HG02973 (cell line): ENCODE results near the gene HMX1.

Experiments used
- ATAC-seq: cut with Tn5 transposase; IDR thresholded peaks from one replicate; pipeline ENCODE4 v1.9.1; 2021; ENCODE audit warnings: moderate library complexity; ENCODE audit not compliant: unreplicated experiment

The HMX1 gene

DNA sequence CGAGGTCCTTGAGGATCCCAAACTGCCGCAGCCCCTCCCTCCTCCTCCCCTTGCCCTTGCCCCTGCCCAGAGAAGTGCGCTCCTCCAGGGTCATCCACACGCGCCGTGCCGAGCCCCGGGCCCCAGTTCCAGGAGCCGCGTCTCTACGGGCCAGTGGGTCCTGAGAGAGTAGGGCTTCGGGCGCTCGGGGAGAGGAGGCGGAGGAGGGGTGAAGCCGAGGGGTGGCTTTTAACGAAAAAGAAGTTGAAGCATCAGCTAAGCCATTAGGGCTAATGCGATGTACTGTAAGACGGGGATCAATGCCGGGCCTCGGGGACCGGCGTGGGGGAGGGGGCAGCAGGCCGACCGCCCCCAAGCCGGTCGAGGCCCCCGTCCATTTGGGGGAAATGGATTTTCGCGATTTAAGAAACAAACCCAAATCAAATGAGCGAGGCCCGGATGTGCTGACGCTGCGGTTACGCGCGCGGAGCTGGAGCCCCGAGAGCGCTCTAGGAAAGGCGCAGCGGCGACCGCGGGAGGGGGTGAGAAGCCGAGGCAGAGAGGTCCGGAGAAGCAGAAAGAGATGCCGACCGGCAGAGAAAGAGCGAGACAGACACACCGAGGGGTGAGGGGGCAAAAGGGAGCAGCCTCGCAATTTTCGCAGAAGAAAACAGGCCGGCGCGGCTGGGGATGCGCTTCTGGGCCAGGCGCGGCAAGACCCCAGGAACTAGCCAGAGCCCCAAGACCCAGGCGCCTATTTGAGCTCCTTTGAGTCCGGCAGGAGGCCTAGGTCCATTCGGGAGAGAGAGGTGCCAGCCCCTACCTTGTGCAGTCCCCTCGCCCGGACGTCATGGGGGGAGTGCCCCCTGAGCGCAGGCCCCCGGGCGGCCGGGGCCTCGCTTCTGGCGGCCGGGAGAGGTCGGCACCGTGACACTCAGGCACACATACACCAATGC is 13.6 kb downstream of the HMX1 start:
- no peak for ATAC-seq

DNA sequence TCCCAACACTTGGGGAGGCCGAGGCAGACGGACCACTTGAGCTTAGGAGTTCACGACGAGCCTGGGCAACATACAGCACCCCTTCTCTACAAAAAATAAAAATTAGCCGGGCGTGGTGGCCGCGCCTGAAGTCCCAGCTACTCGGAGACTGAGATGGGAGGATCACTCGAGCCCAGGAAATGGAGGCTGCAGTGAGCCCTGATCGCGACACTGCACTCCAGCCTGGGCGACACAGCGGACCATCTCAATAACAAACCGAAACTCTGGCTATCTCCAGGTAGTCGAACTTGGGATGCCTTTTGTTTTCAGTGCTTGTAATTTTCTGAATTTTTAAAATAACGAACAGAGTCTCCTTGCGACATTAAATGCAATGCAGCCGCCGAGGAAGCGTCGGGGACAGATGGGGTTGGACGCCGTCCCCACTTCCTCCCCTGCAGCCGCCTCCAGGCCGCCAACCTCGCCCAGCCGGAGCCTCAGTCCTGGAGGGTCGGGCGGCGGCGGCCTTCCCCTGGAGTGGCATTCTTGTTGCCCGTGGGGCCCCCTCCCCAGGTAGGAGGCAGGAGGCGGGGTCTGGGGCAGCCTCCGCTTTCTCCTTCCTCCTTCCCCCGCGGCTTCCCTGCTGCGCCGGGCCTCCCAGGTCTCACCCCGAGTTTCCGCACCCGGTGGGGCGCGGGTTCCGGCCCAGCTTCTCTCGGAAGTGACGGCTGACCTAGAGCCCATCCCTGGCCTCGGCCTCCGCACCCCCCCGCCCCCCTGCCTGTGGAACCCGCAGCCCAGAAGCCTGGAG is 14.6 kb downstream of the HMX1 start:
- no peak for ATAC-seq

DNA sequence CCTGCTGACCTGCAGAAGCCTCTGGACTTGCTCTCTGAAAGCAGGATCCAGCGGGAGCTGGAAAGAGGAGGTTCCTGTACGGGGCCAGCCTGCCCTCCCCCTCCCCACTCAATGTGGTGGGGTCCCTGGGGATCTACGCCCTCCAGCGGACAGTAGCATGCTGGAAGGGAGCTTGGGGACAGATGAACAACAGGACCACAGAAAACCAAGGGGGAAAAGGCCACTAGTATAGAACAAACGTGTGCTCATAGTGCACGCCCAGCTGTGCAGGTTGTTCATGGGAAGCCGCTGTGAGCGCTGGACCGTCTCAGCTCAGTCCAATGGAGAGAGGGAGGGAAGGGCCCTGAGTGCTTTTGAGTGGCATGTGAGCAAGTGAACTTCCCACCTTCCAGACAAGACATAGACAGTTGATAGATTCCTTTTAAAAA is 15.8 kb downstream of the HMX1 start:
- ATAC-seq = no peak

DNA sequence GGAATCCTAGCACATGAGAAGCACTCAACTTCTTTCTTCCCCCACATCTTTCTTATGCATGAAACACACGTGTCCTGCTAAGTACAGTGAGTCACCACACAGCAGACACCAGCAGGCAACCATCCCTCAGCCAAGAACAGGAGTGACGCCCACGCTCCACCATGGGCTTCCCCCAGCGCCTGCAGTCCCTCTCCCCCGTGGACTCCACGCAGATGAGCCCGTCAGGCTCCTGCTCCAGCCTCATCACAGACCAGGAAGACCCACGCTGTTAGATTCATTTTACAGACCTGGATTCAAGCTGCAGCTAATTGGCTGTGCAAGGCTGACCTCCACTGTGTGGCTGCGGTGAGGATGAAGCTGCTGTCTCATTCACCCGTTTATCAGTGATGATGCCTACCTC is 16.7 kb downstream of the HMX1 start:
- no peak for ATAC-seq

DNA sequence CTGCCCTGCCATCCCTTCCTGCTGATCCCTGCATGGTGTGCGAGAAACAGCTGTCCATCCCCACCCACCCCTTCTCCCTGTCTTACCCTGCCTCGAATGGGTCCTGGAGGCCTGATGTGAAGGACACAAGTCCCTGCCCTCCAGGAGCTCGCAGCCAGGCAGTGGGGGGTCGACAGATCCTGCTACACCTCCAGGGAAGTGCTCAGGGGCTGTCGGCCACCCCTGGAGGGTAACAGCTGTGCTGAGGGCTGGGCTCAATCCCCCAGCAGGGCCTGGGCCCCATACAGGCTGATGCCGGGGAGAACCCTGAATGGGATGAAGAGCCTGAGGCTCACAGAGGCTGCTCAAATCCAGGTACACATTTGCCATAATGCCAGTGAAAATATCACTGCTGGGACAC is 17.6 kb downstream of the HMX1 start:
- ATAC-seq = no peak

DNA sequence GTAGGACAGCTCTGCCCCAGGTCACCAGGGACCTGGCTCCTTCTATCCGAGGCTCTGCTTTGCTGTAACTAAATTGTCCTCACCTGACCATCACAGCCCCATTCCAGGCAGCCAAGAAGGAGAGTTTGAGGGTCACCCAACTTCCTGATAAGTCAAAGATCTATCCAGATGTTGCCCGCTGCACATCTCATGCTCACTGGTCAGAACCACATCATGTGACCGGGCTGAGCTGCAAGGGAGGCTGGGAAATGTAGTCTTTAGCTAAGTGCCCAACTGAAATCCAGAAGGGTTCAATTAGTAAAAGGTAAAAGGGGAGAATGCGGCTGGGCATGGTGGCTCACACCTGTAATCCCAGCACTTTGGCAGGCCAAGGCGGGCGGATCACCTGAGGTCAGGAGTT is 18.4 kb downstream of the HMX1 start:
- ATAC-seq = no peak

DNA sequence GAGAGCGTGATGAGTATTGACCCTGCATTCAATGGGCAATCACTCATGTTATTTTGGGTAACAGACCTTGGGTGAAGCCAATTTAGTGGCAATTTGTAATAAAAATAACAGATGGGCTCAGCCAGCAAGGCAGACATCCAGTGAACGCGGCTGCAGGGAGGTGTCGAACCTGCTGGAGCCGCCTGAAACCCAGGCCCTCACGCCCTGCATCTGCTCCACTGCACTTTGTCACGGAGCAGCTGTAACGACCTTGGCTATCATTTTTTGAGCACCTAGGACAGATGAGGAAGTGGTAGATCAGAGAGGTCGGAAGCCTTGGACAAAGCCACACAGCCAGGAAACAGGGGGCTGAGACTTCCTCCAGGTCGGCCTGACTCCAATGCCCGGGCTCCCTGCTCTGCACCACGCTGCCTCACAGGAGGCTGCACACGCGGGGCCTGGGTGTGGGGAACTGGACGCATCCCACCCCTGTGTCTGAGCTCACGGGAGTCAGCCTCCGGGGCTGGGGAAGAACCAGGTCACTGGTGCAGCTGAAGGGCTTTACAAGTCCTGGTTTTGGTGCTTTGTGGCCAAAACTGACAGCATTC is 19.4 kb downstream of the HMX1 start:
- ATAC-seq = no peak

DNA sequence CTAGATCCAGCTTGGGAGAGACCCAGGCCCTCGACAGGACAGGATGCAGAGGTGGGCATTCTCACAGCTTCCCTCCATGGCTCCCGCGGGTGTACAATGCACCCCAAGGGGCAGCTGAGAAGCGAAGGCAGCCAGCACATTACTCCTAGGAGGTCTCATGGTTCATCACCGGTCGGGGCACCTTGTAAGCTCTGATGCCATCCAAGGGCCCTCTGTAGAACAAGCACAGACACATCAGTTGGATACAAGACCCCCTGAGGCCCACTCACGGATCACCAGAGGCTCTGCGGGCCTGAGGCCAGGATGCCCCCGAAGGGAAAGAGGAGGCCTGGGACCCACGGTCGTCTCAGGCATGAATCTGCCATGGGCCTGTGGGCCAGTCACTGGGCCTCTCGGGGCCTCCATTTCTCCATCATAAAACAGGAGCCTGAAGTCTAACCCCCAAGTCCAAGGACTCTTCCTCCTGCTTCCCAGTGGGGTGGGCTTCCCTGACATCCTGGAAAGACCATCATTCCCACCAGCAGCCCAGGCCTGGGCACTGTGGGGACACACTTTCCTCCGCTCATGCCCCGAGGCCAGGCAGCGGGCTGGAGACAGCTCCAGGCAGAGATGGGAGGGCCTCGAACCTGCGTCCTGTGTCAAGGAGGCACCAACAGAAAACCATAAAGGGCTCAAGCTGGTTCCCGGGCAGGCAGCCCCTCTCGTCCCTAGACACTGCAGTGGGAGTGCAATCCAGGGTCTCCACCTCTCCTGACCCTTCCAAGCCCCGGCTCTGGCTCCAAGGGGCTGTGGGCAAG is 20.1 kb downstream of the HMX1 start:
- no peak for ATAC-seq

DNA sequence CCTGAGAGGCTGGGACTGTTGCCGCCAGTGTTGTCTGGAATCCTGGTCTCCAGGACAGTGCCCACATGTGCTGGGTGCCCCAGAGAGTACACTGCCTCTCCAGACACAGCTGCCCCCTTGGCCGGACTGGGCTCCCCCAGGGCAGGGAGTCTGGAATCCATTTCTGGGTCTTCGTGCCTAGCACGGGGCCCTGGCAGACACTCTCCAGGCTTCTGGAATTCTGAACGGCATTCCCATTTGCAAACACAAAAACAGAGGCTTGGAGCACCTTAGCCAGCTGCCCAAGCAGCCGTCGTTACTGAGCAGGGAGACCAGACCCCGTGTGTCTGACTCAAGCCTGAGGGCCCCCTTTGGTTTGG is 20.8 kb downstream of the HMX1 start:
- no peak for ATAC-seq

DNA sequence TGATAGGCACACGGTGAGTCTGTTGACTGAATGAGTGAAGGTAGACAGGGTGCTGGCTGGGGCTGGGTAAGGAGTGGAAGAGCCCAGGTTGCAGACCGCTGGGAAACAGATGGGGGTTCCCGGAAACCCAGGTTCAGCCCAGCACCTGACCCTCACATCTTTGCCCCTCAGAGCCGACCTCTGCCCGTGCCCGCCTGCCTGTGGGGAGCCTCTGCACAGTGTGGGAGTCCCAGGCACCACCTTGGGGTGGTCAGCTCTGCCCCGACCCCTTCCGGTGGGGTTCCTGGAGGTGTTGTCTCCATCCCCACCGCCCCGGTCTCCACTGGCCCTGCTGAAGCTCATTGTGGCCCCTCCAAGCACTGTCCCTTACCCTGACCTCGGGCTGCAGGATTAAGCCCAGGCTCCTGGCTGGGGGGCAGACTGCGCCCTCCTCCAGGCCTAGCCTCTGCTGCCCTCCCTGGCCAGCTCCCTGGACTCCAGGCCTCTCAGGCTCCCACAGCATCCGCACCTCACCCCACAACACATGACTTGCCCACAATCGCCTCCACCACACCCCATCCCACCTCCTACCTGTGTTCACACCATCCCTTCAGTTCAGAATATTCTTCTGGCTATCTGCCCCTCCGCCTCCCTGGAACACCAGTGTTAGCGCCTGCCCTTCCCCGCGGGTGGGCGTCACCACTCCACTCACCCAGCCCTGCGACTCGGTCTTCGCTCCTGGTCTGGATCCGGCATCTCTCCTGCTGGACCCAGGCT is 21.4 kb downstream of the HMX1 start:
- no peak for ATAC-seq

DNA sequence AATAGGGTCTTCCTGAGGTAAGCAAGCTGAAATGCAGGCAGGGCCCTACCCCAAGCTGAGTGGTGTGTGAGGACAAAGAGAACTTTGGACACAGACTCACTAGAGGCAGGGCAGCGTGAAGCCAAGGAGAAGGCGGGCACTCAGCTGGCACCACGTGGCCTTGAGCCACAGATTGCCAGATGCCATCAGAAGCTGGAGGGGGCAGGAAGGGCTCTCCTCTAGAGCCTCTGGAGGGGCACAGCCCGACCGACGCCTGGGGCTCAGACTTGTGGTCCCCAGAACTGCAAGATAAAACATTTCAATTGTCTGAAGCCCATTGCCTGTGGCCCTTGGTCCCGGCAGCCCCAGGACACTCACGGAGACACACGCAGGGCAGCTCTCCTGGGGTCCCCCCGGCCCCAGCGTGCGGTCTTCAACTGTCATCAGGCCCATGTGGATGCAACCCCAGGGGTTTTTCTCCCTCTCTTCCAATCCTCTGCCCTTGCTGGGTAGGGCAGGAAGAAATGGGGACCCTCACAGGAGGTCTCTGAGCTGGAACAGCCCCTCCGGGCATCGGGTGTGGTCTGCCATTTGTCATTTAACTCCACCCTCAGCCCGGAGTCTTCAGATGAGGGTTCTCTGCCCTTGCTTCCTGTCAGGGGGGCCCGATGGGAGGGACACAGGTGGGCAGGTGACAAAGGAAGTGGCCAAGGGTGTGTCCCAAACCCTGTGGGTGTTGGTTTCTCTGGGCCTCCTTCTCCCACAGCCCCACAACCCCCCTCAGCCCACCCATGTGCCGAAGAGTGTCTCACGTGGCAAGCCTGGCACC is 22.2 kb downstream of the HMX1 start:
- no peak for ATAC-seq

DNA sequence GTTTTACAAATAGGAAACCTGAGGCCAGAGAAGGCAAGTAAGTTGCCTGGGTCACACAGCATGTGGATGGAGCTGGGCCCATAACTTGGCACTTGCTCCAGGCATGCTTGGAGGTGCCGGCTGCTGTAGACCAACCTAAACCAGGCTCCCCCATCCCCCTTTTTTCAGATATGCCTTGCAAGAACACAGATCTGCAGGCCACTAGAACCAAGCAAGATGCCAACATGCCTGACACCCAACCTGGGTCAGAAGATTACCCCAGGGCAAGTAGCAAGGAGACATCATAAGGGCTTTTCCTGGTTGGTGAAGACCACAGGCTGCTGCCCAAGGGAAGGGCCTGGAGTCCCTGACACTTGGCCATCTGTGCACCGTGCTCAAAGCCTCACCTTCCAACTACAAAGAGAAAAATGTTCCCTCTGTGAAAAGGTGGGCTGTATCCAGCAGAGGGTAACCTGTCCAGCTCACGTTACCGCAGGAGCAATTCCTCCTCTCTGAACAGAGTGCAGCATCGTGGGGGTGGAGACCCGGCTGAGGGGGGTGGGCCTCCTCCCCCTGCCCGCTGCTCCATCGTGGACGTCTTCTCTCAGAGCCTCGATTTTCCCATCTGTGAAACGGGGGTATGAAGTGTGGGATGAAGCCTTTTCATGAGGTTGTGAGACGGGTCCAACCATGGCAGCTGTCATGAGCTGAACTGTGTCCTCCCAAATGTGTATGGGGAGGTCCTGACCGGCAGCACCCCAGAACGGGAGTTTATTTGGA is 23.0 kb downstream of the HMX1 start:
- no peak for ATAC-seq

DNA sequence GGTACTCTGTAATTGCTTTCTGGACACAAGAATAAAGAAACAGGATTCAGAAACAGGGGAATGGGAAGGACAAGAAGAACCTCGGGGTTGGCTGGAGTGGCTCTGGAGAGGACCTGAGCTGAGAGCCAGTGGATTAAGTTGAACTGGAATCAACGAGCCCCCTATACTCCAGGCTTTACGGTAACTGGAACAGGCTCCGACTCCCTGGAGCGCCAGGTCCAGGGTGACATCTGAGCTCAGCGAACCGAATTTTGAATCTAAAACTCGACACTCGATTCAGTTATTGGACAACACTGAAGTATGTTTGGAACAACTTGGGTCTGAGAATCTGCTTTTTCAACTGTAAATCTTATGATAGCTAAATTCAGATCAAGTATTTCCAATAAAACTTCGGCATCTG is 23.9 kb downstream of the HMX1 start:
- ATAC-seq = no peak

DNA sequence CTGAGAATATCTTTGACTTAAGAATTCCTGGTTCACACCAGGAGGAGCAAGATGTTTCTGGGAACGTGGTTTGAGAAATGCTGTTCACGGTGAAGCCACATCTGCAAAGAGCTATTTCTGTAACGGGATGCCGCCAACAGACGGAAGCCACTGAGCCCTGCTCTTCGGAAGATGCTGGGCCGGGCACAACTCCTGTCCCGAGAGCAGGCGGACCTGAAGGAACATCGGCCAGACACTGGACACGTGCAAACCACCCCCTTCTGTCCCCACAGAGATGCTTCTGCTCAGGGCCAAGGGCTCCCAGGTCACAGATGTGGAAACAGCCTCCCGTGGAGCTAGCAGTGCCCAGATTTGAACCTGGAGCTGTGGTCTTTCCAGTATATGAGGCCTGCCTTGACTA is 24.3 kb downstream of the HMX1 start:
- no peak for ATAC-seq

DNA sequence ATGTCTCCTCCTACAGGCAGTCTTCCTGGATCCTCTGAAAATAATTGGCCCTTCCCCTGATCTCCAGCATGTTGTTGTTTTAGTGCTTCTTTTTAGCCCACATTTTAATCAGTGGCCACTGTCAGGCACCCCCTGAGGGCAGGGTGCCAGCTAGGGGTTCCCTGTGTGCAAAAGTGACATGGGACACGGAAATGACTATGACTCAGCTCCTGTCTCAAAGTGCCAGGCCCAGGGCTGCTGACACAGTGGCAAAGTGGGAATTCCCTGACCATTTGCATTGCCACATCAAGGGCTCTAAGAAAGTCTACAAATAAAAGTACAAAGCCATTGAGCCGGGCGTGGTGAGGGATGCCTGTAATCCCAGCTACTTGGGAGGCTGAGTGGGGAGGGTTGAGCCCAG is 24.8 kb downstream of the HMX1 start:
- ATAC-seq = no peak

DNA sequence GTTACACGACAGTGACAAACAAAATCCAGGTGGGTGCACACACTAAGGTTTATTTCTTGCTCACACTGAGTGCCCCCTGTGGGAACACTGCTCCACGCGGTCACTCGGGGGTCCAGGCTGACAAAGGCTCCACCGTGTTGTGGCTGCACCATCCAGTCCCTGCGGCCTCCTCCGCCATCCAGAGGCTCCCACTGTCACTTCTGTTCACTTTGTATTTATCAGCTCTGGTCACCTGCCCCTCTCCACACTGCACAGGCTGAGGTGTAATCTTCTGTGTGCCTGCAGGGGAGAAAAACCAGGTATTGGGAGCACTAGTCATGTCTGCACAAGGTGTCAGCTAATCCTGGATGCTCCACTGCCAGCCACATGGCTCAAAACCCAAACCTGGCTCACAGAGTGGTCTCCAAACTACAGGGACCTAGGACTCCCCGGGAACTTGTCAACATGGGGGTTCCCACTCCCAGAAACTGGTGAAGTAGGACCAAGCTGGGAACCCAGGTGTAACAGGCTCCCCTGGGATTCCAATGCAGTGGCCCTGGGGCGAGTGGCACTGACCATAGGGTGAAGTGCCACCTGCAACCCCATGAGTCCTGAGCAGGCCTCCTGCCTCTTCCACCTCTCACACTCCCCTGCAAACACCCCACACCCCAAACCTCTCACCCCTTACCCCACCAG is 25.5 kb downstream of the HMX1 start:
- no peak for ATAC-seq

DNA sequence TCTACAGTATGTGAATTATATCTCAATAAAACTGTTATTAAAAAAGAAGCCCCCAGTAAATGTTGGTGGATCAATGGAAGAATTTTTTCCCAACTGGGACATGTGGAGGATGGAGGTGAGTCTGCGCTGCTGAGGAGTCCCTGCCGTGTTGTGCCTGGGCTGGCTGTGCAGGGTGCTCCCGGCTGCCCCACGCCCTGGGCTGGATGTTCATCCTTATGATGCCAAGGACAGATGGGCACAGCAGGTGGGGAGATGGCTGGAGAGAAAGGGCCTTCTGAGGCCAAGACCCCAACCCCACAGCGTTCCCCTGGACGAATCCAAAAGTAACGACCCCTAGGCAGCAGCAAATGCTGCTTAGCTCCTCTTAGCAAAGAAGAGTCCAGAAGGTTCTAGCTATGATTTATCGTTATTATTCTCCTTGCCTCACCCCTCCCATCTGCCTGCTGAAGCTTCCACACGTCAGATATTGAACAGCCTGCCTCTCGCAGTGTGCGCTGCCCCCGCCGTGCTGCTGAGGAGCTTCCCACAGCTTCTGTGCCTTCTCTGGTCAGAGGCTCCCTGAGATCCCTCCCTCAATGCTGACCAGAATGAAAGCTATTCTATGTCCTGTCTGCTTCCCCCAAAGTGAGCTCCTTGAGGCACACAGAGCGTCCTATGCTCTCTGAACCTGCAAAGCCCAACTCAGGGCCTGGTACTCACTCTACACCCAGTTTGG is 26.5 kb downstream of the HMX1 start:
- ATAC-seq = no peak

DNA sequence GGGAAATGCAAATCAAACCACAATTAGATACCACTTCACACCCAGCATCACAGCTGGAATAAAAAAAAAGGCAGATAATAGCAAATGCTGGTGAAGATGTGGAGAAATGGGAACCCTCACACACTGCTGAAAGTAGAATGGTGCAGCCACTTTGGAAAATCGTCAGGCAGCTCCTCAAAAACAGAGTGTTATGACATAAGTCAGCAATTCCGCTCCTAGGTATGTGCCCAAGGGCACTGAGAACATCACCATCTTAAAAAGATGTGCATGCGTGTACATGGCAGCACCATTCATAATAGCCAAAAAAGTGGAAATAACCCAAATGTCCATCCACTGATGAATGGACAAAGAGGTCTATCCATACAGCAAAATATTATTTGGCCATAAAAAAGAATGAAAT is 28.0 kb downstream of the HMX1 start:
- ATAC-seq = no peak
